Neuronal stem cell (in vitro differentiated cells): ENCODE data around the gene NRN1.
A peak's percentile ranks its signal among the peaks of the same experiment; 100 is the strongest.
"Not testable (repeated sequence)": the region's sequence is repeated elsewhere in the genome, so short reads cannot be mapped to it uniquely, and the experiment has no call there.

ENCODE experiments used
- DNase-seq: peaks from one replicate; pipeline ENCODE4 v3.0.0-alpha.2; 2013; ENCODE audit warnings: low spot score
- H2AFZ ChIP-seq: one replicate; pipeline ENCODE4 v1.6.1; 2013; ENCODE audit warnings: mild to moderate bottlenecking, low read length, inconsistent platforms
- H2AK5ac ChIP-seq: 2 replicates; pipeline ENCODE4 v1.6.1; 2013; ENCODE audit warnings: low read depth, mild to moderate bottlenecking, inconsistent platforms, low read length, moderate library complexity, mixed read lengths
- H2BK120ac ChIP-seq: 2 replicates; pipeline ENCODE4 v1.6.1; 2013; ENCODE audit warnings: low read depth, mild to moderate bottlenecking, inconsistent platforms, low read length, moderate library complexity, mixed read lengths
- H2BK12ac ChIP-seq: one replicate; pipeline ENCODE4 v1.6.1; 2013; ENCODE audit warnings: low read length, inconsistent platforms
- H2BK15ac ChIP-seq: 2 replicates; pipeline ENCODE4 v1.6.1; 2013; ENCODE audit warnings: mild to moderate bottlenecking, low read length, inconsistent platforms, mixed read lengths
- H2BK5ac ChIP-seq: one replicate; pipeline ENCODE4 v1.6.1; 2013; ENCODE audit warnings: inconsistent platforms, mild to moderate bottlenecking, low read length, moderate library complexity
- H3K14ac ChIP-seq: one replicate; pipeline ENCODE4 v1.6.1; 2013; ENCODE audit warnings: low read length, inconsistent platforms
- H3K18ac ChIP-seq: 2 replicates; pipeline ENCODE4 v1.6.1; 2013; ENCODE audit warnings: low read length, inconsistent platforms
- H3K23ac ChIP-seq: 2 replicates; pipeline ENCODE4 v1.6.1; 2013; ENCODE audit warnings: low read depth, mild to moderate bottlenecking, mixed read lengths, low read length, inconsistent platforms; ENCODE audit not compliant: poor library complexity
- H3K27ac ChIP-seq: replicated peaks from 3 replicates; pipeline ENCODE4 v1.5.1; 2013; ENCODE audit warnings: low read length, inconsistent platforms
- H3K27me3 ChIP-seq, 3 experiments: 2 replicates each; pipeline ENCODE4 v1.6.1; 2013; ENCODE audit warnings: low read length in 3 of 3, mild to moderate bottlenecking in 2 of 3, inconsistent platforms in 1 of 3, low read depth in 1 of 3, mixed read lengths in 1 of 3, moderate library complexity in 1 of 3; ENCODE audit not compliant: control insufficient read depth in 3 of 3, insufficient read depth in 3 of 3
- H3K36me3 ChIP-seq, 2 donors: replicated peaks in 1 of 2; 2 replicates each; pipeline ENCODE4 v1.6.1; 2013; ENCODE audit warnings: low read length in 2 of 2; ENCODE audit not compliant: control insufficient read depth in 2 of 2, insufficient read depth in 2 of 2
- H3K4ac ChIP-seq: 2 replicates; pipeline ENCODE4 v1.6.1; 2013; ENCODE audit warnings: inconsistent platforms, mild to moderate bottlenecking, low read length, moderate library complexity
- H3K4me1 ChIP-seq, 2 donors: 1 replicate in 1 of 2; 2 replicates in 1 of 2; pipeline ENCODE4 v1.6.1; 2013; ENCODE audit warnings: low read length in 2 of 2, low read depth in 1 of 2; ENCODE audit not compliant: control insufficient read depth in 2 of 2, insufficient read depth in 1 of 2
- H3K4me2 ChIP-seq: one replicate; pipeline ENCODE4 v1.6.1; 2013; ENCODE audit warnings: mild to moderate bottlenecking, low read length, inconsistent platforms; ENCODE audit not compliant: insufficient read depth, poor library complexity, severe bottlenecking
- H3K4me3 ChIP-seq, 2 donors: 2 replicates each; pipeline ENCODE4 v1.5.1; 2013; ENCODE audit warnings: low read length in 2 of 2, mild to moderate bottlenecking in 2 of 2, inconsistent platforms in 1 of 2, moderate library complexity in 1 of 2
- H3K79me1 ChIP-seq: one replicate; pipeline ENCODE4 v1.6.1; 2013; ENCODE audit warnings: low read depth, mild to moderate bottlenecking, inconsistent platforms, low read length, moderate library complexity
- H3K9ac ChIP-seq: one replicate; pipeline ENCODE4 v1.6.1; 2013; ENCODE audit warnings: mild to moderate bottlenecking, low read depth, low read length, inconsistent platforms; ENCODE audit not compliant: poor library complexity
- H3K9me3 ChIP-seq, 2 donors: replicated peaks in 1 of 2; 2 replicates each; pipeline versions ENCODE3 to v1.6.1; 2013; ENCODE audit warnings: low read length in 2 of 2, mild to moderate bottlenecking in 2 of 2, inconsistent platforms in 1 of 2, low read depth in 1 of 2, mixed read lengths in 1 of 2, moderate library complexity in 1 of 2; ENCODE audit not compliant: control insufficient read depth in 2 of 2, insufficient read depth in 1 of 2
- H4K8ac ChIP-seq: one replicate; pipeline ENCODE4 v1.6.1; 2013; ENCODE audit warnings: low read depth, mild to moderate bottlenecking, inconsistent platforms, low read length, moderate library complexity
- H4K91ac ChIP-seq: one replicate; pipeline ENCODE4 v1.6.1; 2013; ENCODE audit warnings: low read length, low read depth, mild to moderate bottlenecking, inconsistent platforms; ENCODE audit not compliant: poor library complexity
- WGBS, 2 donors: extraction: QIAGEN DNeasy Blood & Tissue Kit; methylation state at CpG; one replicate each; pipeline ENCODE4 v1.1.7; 2013; ENCODE audit warnings: missing lambda C conversion rate in 2 of 2, mixed read lengths in 1 of 2; ENCODE audit not compliant: insufficient read length in 2 of 2, insufficient replicate concordance in 1 of 2; ENCODE audit errors: extremely low coverage in 2 of 2; 5-methylcytosine and 5-hydroxymethylcytosine counted together

Gene NRN1

GRCh38 chr6:6024220-6024619 is 17.5 kb upstream of the NRN1 start:
- DNase-seq, result no peak
- Histone ChIP-seq H3K27me3 (no peaks in the 10 kb centered on the region), H2BK12ac (no peak overlapping the region), H3K27ac (no peak overlapping the region), H3K4me3 (no peak overlapping the region), H3K23ac (no peak overlapping the region), H4K91ac (no peak overlapping the region), H2BK15ac (no peak overlapping the region), H3K4me2 (no peak overlapping the region), H2BK5ac (no peak overlapping the region), H3K79me1 (no peaks in the 10 kb centered on the region), H3K14ac (no peak overlapping the region), H2AK5ac (no peak overlapping the region), H2AFZ (no peak overlapping the region), H4K8ac (no peak overlapping the region), H3K4me1 (no peaks in the 10 kb centered on the region), H3K4ac (no peak overlapping the region), H3K9ac (no peak overlapping the region), H3K18ac (no peak overlapping the region), H2BK120ac (no peak overlapping the region), H3K9me3 (no peaks in the 10 kb centered on the region), H3K36me3 (no peaks in the 10 kb centered on the region)
- no CpG with 5 or more reads among the region's 5 CpGs for WGBS, 2 donors

GRCh38 chr6:6022841-6023240 is 16.1 kb upstream of the NRN1 start:
- H2BK5ac ChIP-seq, H4K8ac ChIP-seq, H3K4me1 ChIP-seq, H3K4ac ChIP-seq, H2BK15ac ChIP-seq, H3K36me3 ChIP-seq, H3K4me3 ChIP-seq, H3K18ac ChIP-seq, H2AFZ ChIP-seq, H3K4me2 ChIP-seq, H3K79me1 ChIP-seq, H3K9me3 ChIP-seq, H2BK120ac ChIP-seq, H3K27me3 ChIP-seq, H2AK5ac ChIP-seq, DNase-seq, H2BK12ac ChIP-seq, H3K27ac ChIP-seq, H4K91ac ChIP-seq, H3K9ac ChIP-seq, H3K23ac ChIP-seq, H3K14ac ChIP-seq: not testable (repeated sequence)
- WGBS, 2 donors, result no CpG with 5 or more reads among the region's 2 CpGs

DNA sequence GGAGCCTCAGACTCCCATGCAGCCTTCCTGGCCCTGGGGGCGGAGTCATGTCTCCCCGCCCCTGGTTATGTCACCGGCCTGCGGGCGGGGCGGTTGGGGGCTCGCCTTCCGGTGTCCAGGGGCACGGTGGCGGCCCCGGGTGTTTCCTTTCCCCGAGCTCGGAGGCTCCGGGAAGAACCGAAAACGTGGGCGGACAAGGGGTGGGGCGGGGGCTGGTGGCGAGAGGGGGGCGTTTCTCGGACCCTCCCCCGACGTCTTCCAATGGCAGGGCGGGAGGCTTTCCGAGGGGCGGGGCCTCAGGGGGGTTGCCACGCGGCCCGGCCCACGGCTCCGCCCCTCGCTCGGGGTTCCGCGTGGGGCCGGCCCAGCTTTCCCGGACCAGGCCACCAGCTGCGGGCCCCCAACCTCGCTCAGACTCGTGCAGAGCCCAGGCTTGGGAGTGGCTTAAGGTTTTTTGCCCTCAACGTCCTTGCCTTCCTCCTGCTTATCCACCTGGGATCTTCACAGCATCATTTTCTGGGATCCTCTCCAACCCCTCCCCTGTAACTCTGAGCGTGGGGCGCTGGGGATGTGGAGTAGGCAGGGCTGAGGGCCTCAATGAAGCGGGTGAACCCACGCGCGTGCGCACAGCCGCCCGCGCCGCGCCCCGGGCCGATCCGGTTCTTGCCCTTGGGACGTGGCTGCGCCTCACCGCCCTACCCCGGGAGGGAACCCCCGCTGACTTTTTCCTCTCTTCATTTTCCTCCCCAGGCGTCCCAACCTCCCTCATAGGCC is 2.1 kb upstream of the NRN1 start:
- DNase-seq, result peak; percentile 86
- Histone ChIP-seq H3K4ac (no peak overlapping the region), H2BK120ac (no peak overlapping the region), H2AFZ (peak overlapping the region; percentile 98), H3K4me3 (peak overlapping the region; percentile 53 to 90), H2BK15ac (peak overlapping the region; percentile 69), H3K9ac (peak overlapping the region; percentile 64), H3K79me1 (no peaks in the 10 kb centered on the region), H3K14ac (no peak overlapping the region), H3K27me3 (peaks cover 0 to 72% (median 26%) of the 10 kb centered on the region in 3 experiments), H3K4me2 (peak overlapping the region; percentile 97), H3K9me3 (no peaks in the 10 kb centered on the region), H3K23ac (no peak overlapping the region), H3K27ac (peak overlapping the region; percentile 62), H4K8ac (no peak overlapping the region), H3K18ac (peak overlapping the region; percentile 84), H3K36me3 (no peaks in the 10 kb centered on the region), H2AK5ac (no peak overlapping the region), H2BK5ac (peak overlapping the region; percentile 68), H2BK12ac (no peak overlapping the region), H3K4me1 (peaks cover 7 to 15% of the 10 kb centered on the region in 2 donors), H4K91ac (peak overlapping the region; percentile 85)
- WGBS, 2 donors, result no CpG with 5 or more reads among the region's 62 CpGs

GRCh38 chr6:6008089-6008647 is 1.4 kb upstream of the NRN1 start:
- H3K27ac ChIP-seq, result no peak overlapping the region
- H2BK5ac ChIP-seq, result no peak overlapping the region
- no peak for DNase-seq
- H3K4ac ChIP-seq, result no peak overlapping the region
- peak overlapping the region; percentile 61 for H2BK15ac ChIP-seq
- no peaks in the 10 kb centered on the region for H3K36me3 ChIP-seq
- no peak overlapping the region for H2AK5ac ChIP-seq
- H3K14ac ChIP-seq, result no peak overlapping the region
- H3K79me1 ChIP-seq, result no peaks in the 10 kb centered on the region
- H3K23ac ChIP-seq, result no peak overlapping the region
- no peak overlapping the region for H2BK120ac ChIP-seq
- no peak overlapping the region for H4K91ac ChIP-seq
- H3K27me3 ChIP-seq, result peaks cover 0 to 78% (median 33%) of the 10 kb centered on the region in 3 experiments
- H4K8ac ChIP-seq, result no peak overlapping the region
- no CpG with 5 or more reads among the region's 18 CpGs for WGBS, 2 donors
- peak overlapping the region; percentile 84 for H3K18ac ChIP-seq
- peak overlapping the region; percentile 97 for H3K4me2 ChIP-seq
- no peak overlapping the region for H2BK12ac ChIP-seq
- no peaks in the 10 kb centered on the region for H3K9me3 ChIP-seq
- peak overlapping the region; percentile 98 for H2AFZ ChIP-seq
- peak overlapping the region; percentile 53 to 80 for H3K4me3 ChIP-seq
- peaks cover 7 to 15% of the 10 kb centered on the region in 2 donors for H3K4me1 ChIP-seq
- H3K9ac ChIP-seq, result no peak overlapping the region
